Memory B cell (primary cell): ENCODE results near the gene LDLRAD4.

Experiments
- ATAC-seq: fragments of 150-1000 bp; cut with Tn5 transposase; 2 replicates; pipeline ENCODE4 v1.10.0; 2021; ENCODE audit warnings: low read depth, mild to moderate bottlenecking, moderate library complexity
- DNase-seq, 2 donors: peaks; one replicate each; pipeline ENCODE4 v3.0.0; 2022; ENCODE audit warnings: low spot score in 2 of 2
- H3K27ac Mint-ChIP-seq: one replicate; pipeline ENCODE4 v1.8.0; 2022; ENCODE audit warnings: mild to moderate bottlenecking, moderate library complexity, mixed read lengths
- H3K27me3 Mint-ChIP-seq: one replicate; pipeline ENCODE4 v1.8.0; 2022; ENCODE audit warnings: mixed read lengths
- H3K36me3 Mint-ChIP-seq: one replicate; pipeline ENCODE4 v1.8.0; 2022; ENCODE audit warnings: mild to moderate bottlenecking, mixed read lengths
- H3K4me1 Mint-ChIP-seq: one replicate; pipeline ENCODE4 v1.8.0; 2022; ENCODE audit warnings: mixed read lengths
- H3K4me3 Mint-ChIP-seq: one replicate; pipeline ENCODE4 v1.8.0; 2022; ENCODE audit warnings: mild to moderate bottlenecking, moderate library complexity, mixed read lengths
- H3K9me3 Mint-ChIP-seq: one replicate; pipeline ENCODE4 v1.8.0; 2022; ENCODE audit warnings: mixed read lengths

Gene LDLRAD4

GRCh38 chr18:13227910-13228309 is 9.3 kb downstream of the LDLRAD4 start:
- Mint-ChIP-seq H3K4me3 (no peak overlapping the region), H3K27ac (no peak overlapping the region), H3K4me1 (no peaks in the 10 kb centered on the region), H3K9me3 (no peaks in the 10 kb centered on the region), H3K36me3 (no peaks in the 10 kb centered on the region), H3K27me3 (peaks cover 6% of the 10 kb centered on the region)
- ATAC-seq (no peak), DNase-seq (no peak)

GRCh38 chr18:13229001-13229671 is 10.6 kb downstream of the LDLRAD4 start:
- Mint-ChIP-seq H3K27me3 (peaks cover 5% of the 10 kb centered on the region), H3K9me3 (no peaks in the 10 kb centered on the region), H3K4me1 (no peaks in the 10 kb centered on the region), H3K36me3 (no peaks in the 10 kb centered on the region), H3K4me3 (no peak overlapping the region), H3K27ac (no peak overlapping the region)
- DNase-seq (no peak), ATAC-seq (no peak)

- Mint-ChIP-seq H3K27me3 (peaks cover 5% of the 10 kb centered on the region), H3K27ac (no peak overlapping the region), H3K4me1 (no peaks in the 10 kb centered on the region), H3K36me3 (no peaks in the 10 kb centered on the region), H3K4me3 (no peak overlapping the region), H3K9me3 (no peaks in the 10 kb centered on the region)
- ATAC-seq (no peak), DNase-seq (no peak)
These were observed 12.6 kb downstream of the LDLRAD4 start for GRCh38 chr18:13231151-13231550.

GRCh38 chr18:13232086-13232917 is 13.7 kb downstream of the LDLRAD4 start:
- ATAC-seq = no peak
- Mint-ChIP-seq H3K27ac (no peak overlapping the region), H3K27me3 (peaks cover 5% of the 10 kb centered on the region), H3K9me3 (no peaks in the 10 kb centered on the region), H3K36me3 (no peaks in the 10 kb centered on the region), H3K4me1 (no peaks in the 10 kb centered on the region), H3K4me3 (no peak overlapping the region)
- no peak for DNase-seq

GRCh38 chr18:13232971-13233786 is 14.6 kb downstream of the LDLRAD4 start:
- DNase-seq = no peak
- no peaks in the 10 kb centered on the region for H3K9me3 Mint-ChIP-seq
- H3K36me3 Mint-ChIP-seq = no peaks in the 10 kb centered on the region
- H3K27me3 Mint-ChIP-seq = peaks cover 5% of the 10 kb centered on the region
- no peak overlapping the region for H3K4me3 Mint-ChIP-seq
- H3K4me1 Mint-ChIP-seq = no peaks in the 10 kb centered on the region
- no peak overlapping the region for H3K27ac Mint-ChIP-seq
- no peak for ATAC-seq

GRCh38 chr18:13233787-13234783 is 15.5 kb downstream of the LDLRAD4 start:
- Mint-ChIP-seq H3K9me3 (no peaks in the 10 kb centered on the region), H3K27ac (no peak overlapping the region), H3K4me1 (no peaks in the 10 kb centered on the region), H3K27me3 (peaks cover 6% of the 10 kb centered on the region), H3K4me3 (no peak overlapping the region), H3K36me3 (no peaks in the 10 kb centered on the region)
- DNase-seq = no peak
- no peak for ATAC-seq

GRCh38 chr18:13235421-13235831 is 16.9 kb downstream of the LDLRAD4 start:
- H3K4me3 Mint-ChIP-seq = no peak overlapping the region
- peaks cover 6% of the 10 kb centered on the region for H3K27me3 Mint-ChIP-seq
- H3K9me3 Mint-ChIP-seq = no peaks in the 10 kb centered on the region
- H3K4me1 Mint-ChIP-seq = no peaks in the 10 kb centered on the region
- DNase-seq (no peak), ATAC-seq (no peak)
- no peaks in the 10 kb centered on the region for H3K36me3 Mint-ChIP-seq
- no peak overlapping the region for H3K27ac Mint-ChIP-seq

- H3K4me1 Mint-ChIP-seq = no peaks in the 10 kb centered on the region
These were observed 17.4 kb downstream of the LDLRAD4 start for GRCh38 chr18:13235981-13236380.

GRCh38 chr18:13236411-13236810 is 17.9 kb downstream of the LDLRAD4 start:
- Mint-ChIP-seq H3K36me3 (no peaks in the 10 kb centered on the region), H3K4me3 (no peak overlapping the region), H3K9me3 (no peaks in the 10 kb centered on the region), H3K4me1 (no peaks in the 10 kb centered on the region), H3K27ac (no peak overlapping the region), H3K27me3 (peaks cover 8% of the 10 kb centered on the region)
- DNase-seq = no peak
- ATAC-seq = no peak

More at GRCh38 chr18:13235981-13236380, 17.4 kb downstream of the LDLRAD4 start:
- no peak overlapping the region for H3K4me3 Mint-ChIP-seq
- DNase-seq (no peak), ATAC-seq (no peak)
- peaks cover 8% of the 10 kb centered on the region for H3K27me3 Mint-ChIP-seq
- H3K27ac Mint-ChIP-seq = no peak overlapping the region
- H3K36me3 Mint-ChIP-seq = no peaks in the 10 kb centered on the region
- no peaks in the 10 kb centered on the region for H3K9me3 Mint-ChIP-seq

GRCh38 chr18:13237073-13237472 is 18.5 kb downstream of the LDLRAD4 start:
- Mint-ChIP-seq H3K27ac (no peak overlapping the region), H3K4me3 (no peak overlapping the region)

GRCh38 chr18:13237641-13238040 is 19.1 kb downstream of the LDLRAD4 start:
- Mint-ChIP-seq H3K9me3 (no peaks in the 10 kb centered on the region), H3K36me3 (no peaks in the 10 kb centered on the region), H3K27ac (no peak overlapping the region), H3K4me1 (no peaks in the 10 kb centered on the region), H3K4me3 (no peak overlapping the region), H3K27me3 (peaks cover 5% of the 10 kb centered on the region)
- ATAC-seq (no peak), DNase-seq (no peak)

More at GRCh38 chr18:13237073-13237472, 18.5 kb downstream of the LDLRAD4 start:
- Mint-ChIP-seq H3K36me3 (no peaks in the 10 kb centered on the region), H3K9me3 (no peaks in the 10 kb centered on the region), H3K27me3 (peaks cover 8% of the 10 kb centered on the region), H3K4me1 (no peaks in the 10 kb centered on the region)
- ATAC-seq (no peak), DNase-seq (no peak)

- H3K4me3 Mint-ChIP-seq = no peak overlapping the region
- ATAC-seq = no peak
- H3K27ac Mint-ChIP-seq = no peak overlapping the region
These were observed 20.8 kb downstream of the LDLRAD4 start for GRCh38 chr18:13239171-13239956.

More at GRCh38 chr18:13239171-13239956, 20.8 kb downstream of the LDLRAD4 start:
- Mint-ChIP-seq H3K9me3 (peaks cover 5% of the 10 kb centered on the region), H3K36me3 (peaks cover 1% of the 10 kb centered on the region), H3K27me3 (peaks cover 12% of the 10 kb centered on the region), H3K4me1 (no peaks in the 10 kb centered on the region)
- no peak for DNase-seq
